Left kidney (tissue), 2 donors: ENCODE data around the gene OR51S1. TPM values are rescaled to one million over a fixed set of nuclear protein-coding genes. Genes with fewer than 3 reads are reported as not detected.
"Not testable (repeated sequence)": the region's sequence is repeated elsewhere in the genome, so short reads cannot be mapped to it uniquely, and the experiment has no call there.

Source experiments
- DNase-seq: peaks from one replicate; pipeline ENCODE4 v3.0.0-alpha.2; 2013
- polyA plus RNA-seq: library from polyadenylated mRNA; unstranded; fragments of 120-200 nt; gene quantifications from one replicate; pipeline ENCODE4 v1.2.1, GENCODE V29; 2013; ENCODE audit not compliant: insufficient read length

OR51S1 gene
- polyA plus RNA-seq, 1 donor: not detected

- no peak for DNase-seq
Measured at GRCh38 chr11:4808476-4808875, 40.5 kb downstream of the OR51S1 start.

DNA sequence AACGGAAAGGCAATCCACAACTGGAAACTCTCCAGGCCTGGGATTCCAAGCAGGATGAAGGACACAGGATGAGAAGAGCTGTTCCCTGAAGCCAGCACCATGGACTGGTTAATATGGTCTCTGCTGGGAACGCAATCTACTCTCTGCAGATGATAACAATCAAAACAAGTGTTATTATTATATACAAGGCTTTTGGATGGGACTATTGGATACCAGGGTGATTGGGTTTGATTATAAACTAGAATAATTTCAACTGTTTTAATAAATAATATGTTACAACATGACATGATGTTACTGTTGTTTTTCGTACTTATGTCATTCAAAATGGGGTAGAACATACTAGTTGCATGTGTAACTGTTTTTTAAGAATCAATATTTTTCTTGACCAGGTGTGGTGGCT is 44.7 kb downstream of the OR51S1 start, which contains the start of gene OR52R1:
OR52R1 (minus strand) TSS at position 101 of the 400 bp plus-strand sequence; CDS start at position 101, 0 bp downstream.
- DNase-seq: no peak

- DNase-seq: not testable (repeated sequence)
Measured at GRCh38 chr11:4801316-4801715, 47.7 kb downstream of the OR51S1 start.

GRCh38 chr11:4798427-4799183 is 50.4 kb downstream of the OR51S1 start:
- DNase-seq: no peak

Other genes starting within 250 kb of the OR51S1 start
- gene TRIM68, start 241.0 kb downstream of the OR51S1 start, polyA plus RNA-seq: 25.4 TPM
- gene OR51D1, start 211.7 kb downstream of the OR51S1 start, polyA plus RNA-seq: not detected
- gene OR51E1, start 205.2 kb downstream of the OR51S1 start, polyA plus RNA-seq: 1.7 TPM
- 1.3 TPM for gene OR51E2, start 151.4 kb downstream of the OR51S1 start, polyA plus RNA-seq
- gene MMP26, start 144.4 kb downstream of the OR51S1 start, polyA plus RNA-seq: 0.27 TPM
- gene OR51F1, start 79.3 kb downstream of the OR51S1 start, polyA plus RNA-seq: not detected
- not detected for gene OR52R1, start 44.8 kb downstream of the OR51S1 start, polyA plus RNA-seq
- not detected for gene OR51F2, start 27.9 kb downstream of the OR51S1 start, polyA plus RNA-seq
- not detected for gene OR51T1, start 32.7 kb upstream of the OR51S1 start, polyA plus RNA-seq
- not detected for gene OR51A7, start 54.6 kb upstream of the OR51S1 start, polyA plus RNA-seq
- not detected for gene OR51G2, start 70.1 kb upstream of the OR51S1 start, polyA plus RNA-seq
- not detected for gene OR51G1, start 75.1 kb upstream of the OR51S1 start, polyA plus RNA-seq
- gene OR51A4, start 98.4 kb upstream of the OR51S1 start, polyA plus RNA-seq: not detected
- not detected for gene OR51A2, start 106.5 kb upstream of the OR51S1 start, polyA plus RNA-seq
- 0.12 TPM for gene OR51L1, start 145.6 kb upstream of the OR51S1 start, polyA plus RNA-seq
- gene OR52J3, start 197.3 kb upstream of the OR51S1 start, polyA plus RNA-seq: not detected
- gene OR52E2, start 210.4 kb upstream of the OR51S1 start, polyA plus RNA-seq: not detected
- not detected for gene OR52E1, start 220.4 kb upstream of the OR51S1 start, polyA plus RNA-seq